ENCODE measurements around the gene MPP2.

DNA sequence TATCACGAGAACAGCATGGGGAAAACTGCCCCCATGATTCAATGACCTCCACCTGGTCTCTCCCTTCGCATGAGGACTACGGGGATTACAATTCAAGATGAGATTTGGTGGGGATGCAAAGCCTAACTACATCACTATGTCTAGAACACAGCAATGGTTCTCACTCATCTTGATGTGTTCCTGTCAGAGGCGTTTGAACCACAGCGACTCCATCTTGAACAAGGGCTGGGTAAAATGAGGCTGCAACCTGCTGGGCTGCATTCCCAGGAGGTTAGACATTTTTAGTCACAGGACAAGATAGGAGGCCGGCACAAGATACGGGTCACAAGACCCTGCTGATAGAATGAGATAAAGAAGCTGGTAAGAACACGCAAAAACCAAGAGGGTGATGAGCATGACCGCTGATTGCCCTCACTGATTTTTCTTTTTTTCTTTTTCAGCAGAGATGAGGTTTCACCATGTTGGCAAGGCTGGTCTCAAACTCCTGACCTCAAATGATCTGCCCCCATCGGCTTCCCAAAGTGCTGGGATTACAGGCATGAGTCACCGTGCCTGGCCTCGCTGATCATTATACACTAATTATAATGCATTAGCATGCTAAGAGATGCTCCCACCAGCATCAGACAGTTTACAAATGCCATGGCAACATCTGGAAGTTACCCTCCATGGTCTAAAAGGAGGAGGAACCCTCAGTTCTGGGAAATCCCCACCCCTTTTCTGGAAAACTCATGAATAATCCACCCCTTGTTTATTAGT is 37.9 kb upstream of the MPP2 start:
- TF ChIP-seq POLR2A (IDR thresholded peaks at IDR 0.05) (no peak), CTCF (IDR thresholded peaks at IDR 0.05) (no peak)

Data from testis (tissue), 2 donors.